Hepatocyte (in vitro differentiated cells): ENCODE data around the gene H6PD.

Experiments used
- CTCF ChIP-seq: fragments of 200-600 bp; sonication (generic); IDR thresholded peaks from 2 replicates; pipeline ENCODE4 v1.5.1; 2016; ENCODE audit warnings: antibody characterized with exemption, mild to moderate bottlenecking; ENCODE audit not compliant: poor library complexity
- EZH2 ChIP-seq: fragments of 200-600 bp; sonication (generic); IDR thresholded peaks from 2 replicates; pipeline ENCODE4 v1.6.1; 2016; ENCODE audit warnings: antibody characterized with exemption, mild to moderate bottlenecking, borderline replicate concordance

- no peak for TF ChIP-seq CTCF
- TF ChIP-seq EZH2 = no peak
Measured at GRCh38 chr1:9253453-9254105, 19.0 kb downstream of the H6PD start.
